Endothelial cell (in vitro differentiated cells): Measurements from ENCODE around the gene PATJ. TPM values are rescaled to one million over a fixed set of nuclear protein-coding genes. Genes with fewer than 3 reads are reported as not detected.
A peak's percentile ranks its signal among the peaks of the same experiment; 100 is the strongest.

Source experiments
- DNase-seq: peaks from one replicate; pipeline ENCODE4 v3.0.0; 2021; ENCODE audit warnings: low spot score
- H3K27ac Mint-ChIP-seq: one replicate; pipeline ENCODE4 v1.8.0; 2021; ENCODE audit warnings: mixed read lengths, inconsistent platforms; ENCODE audit not compliant: unreplicated experiment
- H3K27me3 Mint-ChIP-seq: one replicate; pipeline ENCODE4 v1.8.0; 2021; ENCODE audit warnings: mild to moderate bottlenecking, moderate library complexity, mixed read lengths, inconsistent platforms; ENCODE audit not compliant: unreplicated experiment
- H3K36me3 Mint-ChIP-seq: one replicate; pipeline ENCODE4 v1.8.0; 2021; ENCODE audit warnings: mild to moderate bottlenecking, low read depth, mixed read lengths, inconsistent platforms; ENCODE audit not compliant: unreplicated experiment
- H3K4me1 Mint-ChIP-seq: one replicate; pipeline ENCODE4 v1.8.0; 2021; ENCODE audit warnings: mild to moderate bottlenecking, mixed read lengths, inconsistent platforms; ENCODE audit not compliant: unreplicated experiment
- H3K4me3 Mint-ChIP-seq: one replicate; pipeline ENCODE4 v1.8.0; 2021; ENCODE audit warnings: mild to moderate bottlenecking, mixed read lengths, inconsistent platforms; ENCODE audit not compliant: unreplicated experiment
- H3K9me3 Mint-ChIP-seq: one replicate; pipeline ENCODE4 v1.8.0; 2021; ENCODE audit warnings: mixed read lengths, inconsistent platforms; ENCODE audit not compliant: unreplicated experiment
- CTCF ChIP-seq: fragments of 200-600 bp; sonication (generic); IDR thresholded peaks from one replicate; pipeline ENCODE4 v1.5.0; 2021; ENCODE audit warnings: antibody characterized with exemption; ENCODE audit not compliant: unreplicated experiment
- total RNA-seq: library from RNA; stranded (reverse); fragmentation: NEBNext Ultra II Directional; extraction: Animal tissue kit (Norgen Biotek cat#: 25700); gene quantifications from one replicate; pipeline ENCODE4 v1.2.1, GENCODE V29; 2021; ENCODE audit not compliant: unreplicated experiment

Gene PATJ
- total RNA-seq, 1 donor from 2014 or later: 13.9 TPM

GRCh38 chr1:62111084-62111483 lies 368.8 kb downstream of the PATJ start:
- Mint-ChIP-seq H3K9me3 (no peaks in the 10 kb centered on the region), H3K4me1 (peaks cover 17% of the 10 kb centered on the region), H3K36me3 (no peaks in the 10 kb centered on the region), H3K27ac (peak overlapping the region; percentile 91), H3K4me3 (no peak overlapping the region), H3K27me3 (no peaks in the 10 kb centered on the region)
- no peak for DNase-seq
- TF ChIP-seq CTCF: no peak

- Mint-ChIP-seq H3K9me3 (no peaks in the 10 kb centered on the region), H3K27me3 (no peaks in the 10 kb centered on the region), H3K36me3 (no peaks in the 10 kb centered on the region), H3K4me1 (peaks cover 17% of the 10 kb centered on the region), H3K4me3 (no peak overlapping the region), H3K27ac (no peak overlapping the region)
- DNase-seq: no peak
- no peak for TF ChIP-seq CTCF
These were observed 371.2 kb downstream of the PATJ start for GRCh38 chr1:62113507-62113906.

GRCh38 chr1:62117018-62117750 lies 374.9 kb downstream of the PATJ start:
- Mint-ChIP-seq H3K27ac (no peak overlapping the region), H3K9me3 (no peaks in the 10 kb centered on the region), H3K27me3 (no peaks in the 10 kb centered on the region), H3K4me3 (no peak overlapping the region), H3K4me1 (no peaks in the 10 kb centered on the region), H3K36me3 (no peaks in the 10 kb centered on the region)
- no peak for DNase-seq
- no peak for TF ChIP-seq CTCF

GRCh38 chr1:62126579-62127290 lies 384.5 kb downstream of the PATJ start:
- Mint-ChIP-seq H3K4me3 (no peak overlapping the region), H3K36me3 (no peaks in the 10 kb centered on the region), H3K27me3 (no peaks in the 10 kb centered on the region), H3K9me3 (no peaks in the 10 kb centered on the region), H3K4me1 (peaks cover 18% of the 10 kb centered on the region), H3K27ac (no peak overlapping the region)
- TF ChIP-seq CTCF: no peak
- DNase-seq: no peak

GRCh38 chr1:62128745-62129144 lies 386.5 kb downstream of the PATJ start:
- H3K9me3 Mint-ChIP-seq: no peaks in the 10 kb centered on the region
- no peaks in the 10 kb centered on the region for H3K36me3 Mint-ChIP-seq
- TF ChIP-seq CTCF: no peak
- H3K27ac Mint-ChIP-seq: no peak overlapping the region
- peaks cover 18% of the 10 kb centered on the region for H3K4me1 Mint-ChIP-seq
- H3K27me3 Mint-ChIP-seq: no peaks in the 10 kb centered on the region
- H3K4me3 Mint-ChIP-seq: no peak overlapping the region
- DNase-seq: no peak
